GM18505 (cell line): ENCODE measurements around the gene XPO1.
"Not testable (repeated sequence)": the region's sequence is repeated elsewhere in the genome, so short reads cannot be mapped to it uniquely, and the experiment has no call there.

Experiments
- ATAC-seq: cut with Tn5 transposase; IDR thresholded peaks from one replicate; pipeline ENCODE4 v1.9.1; 2021; ENCODE audit not compliant: unreplicated experiment
- POLR2A ChIP-seq: IDR thresholded peaks from 4 replicates; pipeline ENCODE4 v1.6.1; 2011; ENCODE audit warnings: borderline replicate concordance; ENCODE audit not compliant: insufficient read depth, insufficient read length; ENCODE audit errors: extremely low read depth

The XPO1 gene, protein sequence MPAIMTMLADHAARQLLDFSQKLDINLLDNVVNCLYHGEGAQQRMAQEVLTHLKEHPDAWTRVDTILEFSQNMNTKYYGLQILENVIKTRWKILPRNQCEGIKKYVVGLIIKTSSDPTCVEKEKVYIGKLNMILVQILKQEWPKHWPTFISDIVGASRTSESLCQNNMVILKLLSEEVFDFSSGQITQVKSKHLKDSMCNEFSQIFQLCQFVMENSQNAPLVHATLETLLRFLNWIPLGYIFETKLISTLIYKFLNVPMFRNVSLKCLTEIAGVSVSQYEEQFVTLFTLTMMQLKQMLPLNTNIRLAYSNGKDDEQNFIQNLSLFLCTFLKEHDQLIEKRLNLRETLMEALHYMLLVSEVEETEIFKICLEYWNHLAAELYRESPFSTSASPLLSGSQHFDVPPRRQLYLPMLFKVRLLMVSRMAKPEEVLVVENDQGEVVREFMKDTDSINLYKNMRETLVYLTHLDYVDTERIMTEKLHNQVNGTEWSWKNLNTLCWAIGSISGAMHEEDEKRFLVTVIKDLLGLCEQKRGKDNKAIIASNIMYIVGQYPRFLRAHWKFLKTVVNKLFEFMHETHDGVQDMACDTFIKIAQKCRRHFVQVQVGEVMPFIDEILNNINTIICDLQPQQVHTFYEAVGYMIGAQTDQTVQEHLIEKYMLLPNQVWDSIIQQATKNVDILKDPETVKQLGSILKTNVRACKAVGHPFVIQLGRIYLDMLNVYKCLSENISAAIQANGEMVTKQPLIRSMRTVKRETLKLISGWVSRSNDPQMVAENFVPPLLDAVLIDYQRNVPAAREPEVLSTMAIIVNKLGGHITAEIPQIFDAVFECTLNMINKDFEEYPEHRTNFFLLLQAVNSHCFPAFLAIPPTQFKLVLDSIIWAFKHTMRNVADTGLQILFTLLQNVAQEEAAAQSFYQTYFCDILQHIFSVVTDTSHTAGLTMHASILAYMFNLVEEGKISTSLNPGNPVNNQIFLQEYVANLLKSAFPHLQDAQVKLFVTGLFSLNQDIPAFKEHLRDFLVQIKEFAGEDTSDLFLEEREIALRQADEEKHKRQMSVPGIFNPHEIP (N-terminal part only)

DNA sequence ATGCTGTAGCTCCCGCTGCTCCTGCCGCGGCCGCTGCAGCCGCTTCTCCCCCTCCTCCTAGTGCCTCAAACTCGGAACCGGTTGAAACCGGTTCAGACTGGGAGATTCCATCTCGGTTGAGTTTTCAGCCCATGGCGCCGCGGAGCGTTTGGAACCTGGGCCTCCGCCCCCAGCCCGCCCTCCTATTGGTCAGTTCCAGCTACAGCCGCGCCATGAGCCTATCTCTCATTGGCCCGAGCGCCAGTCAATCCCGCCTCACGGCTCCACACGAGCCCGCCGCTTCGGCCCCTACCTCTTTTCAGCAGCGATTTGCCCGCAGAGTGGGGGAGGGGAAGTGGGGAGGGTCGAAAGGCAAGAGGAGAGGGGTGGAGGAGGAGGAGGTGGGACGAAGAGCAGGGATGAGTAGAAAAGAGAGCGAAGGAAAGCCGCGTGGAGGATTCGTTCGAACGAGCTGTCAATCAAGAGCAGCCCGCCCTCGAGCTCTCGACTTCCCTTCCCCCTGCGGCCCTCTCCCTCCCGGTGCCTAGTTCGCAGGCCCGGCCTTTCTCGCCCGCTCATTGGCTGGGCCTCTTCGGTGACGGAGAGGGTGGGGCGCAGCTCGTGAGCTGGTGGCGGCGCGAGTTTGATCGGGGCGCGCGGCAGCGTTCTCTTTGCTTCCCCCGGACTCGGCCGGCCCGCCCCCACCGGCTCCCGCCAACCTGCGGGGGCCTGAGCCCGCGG lies at the start of gene XPO1:
Gene XPO1 (minus strand): TSS at position 157 of the 720 bp plus-strand sequence. CDS start 4,459 bp downstream, outside the sequence.
- peak; percentile 97 for TF ChIP-seq POLR2A

DNA sequence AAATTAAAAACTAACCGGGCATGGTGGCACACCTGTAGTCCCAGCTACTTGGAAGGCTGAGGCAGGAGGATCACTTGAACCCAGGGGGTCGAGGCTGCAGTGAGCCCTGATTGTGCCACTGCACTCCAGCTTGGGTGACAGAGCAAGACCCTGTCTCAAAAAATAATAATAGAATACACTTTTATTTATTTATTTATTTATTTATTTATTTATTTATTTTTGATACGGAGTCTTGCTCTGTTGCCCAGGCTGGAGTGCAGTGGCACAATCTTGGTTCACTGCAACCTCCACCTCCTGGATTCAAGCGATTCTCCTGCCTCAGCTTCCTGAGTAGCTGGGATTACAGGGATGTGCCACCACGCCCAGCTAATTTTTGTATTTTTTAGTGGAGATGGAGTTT lies 48.8 kb upstream of the XPO1 start:
- ATAC-seq: not testable (repeated sequence)

More for the DNA sequence above, at the start of gene XPO1:
- ATAC-seq: peak; percentile 79

DNA sequence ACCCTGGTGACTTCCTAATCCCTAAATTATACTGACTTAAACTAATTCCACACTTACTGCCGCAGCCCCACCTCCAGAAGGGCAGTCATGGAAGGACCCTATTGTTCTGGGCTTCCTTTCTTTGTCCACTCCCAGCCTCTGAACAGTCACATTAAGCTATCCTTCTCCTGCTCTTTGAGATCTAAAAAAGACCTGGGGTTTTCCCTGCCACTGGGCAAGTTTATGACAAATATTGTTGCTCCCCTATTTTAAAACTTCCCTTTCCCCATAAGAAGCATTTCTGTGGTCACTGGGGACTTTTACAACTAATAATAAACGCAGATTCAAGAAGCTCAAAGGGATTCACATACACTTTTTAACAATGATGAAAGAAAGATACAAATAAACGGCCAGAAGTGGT lies 47.2 kb upstream of the XPO1 start:
- no peak for ATAC-seq
- TF ChIP-seq POLR2A: no peak

DNA sequence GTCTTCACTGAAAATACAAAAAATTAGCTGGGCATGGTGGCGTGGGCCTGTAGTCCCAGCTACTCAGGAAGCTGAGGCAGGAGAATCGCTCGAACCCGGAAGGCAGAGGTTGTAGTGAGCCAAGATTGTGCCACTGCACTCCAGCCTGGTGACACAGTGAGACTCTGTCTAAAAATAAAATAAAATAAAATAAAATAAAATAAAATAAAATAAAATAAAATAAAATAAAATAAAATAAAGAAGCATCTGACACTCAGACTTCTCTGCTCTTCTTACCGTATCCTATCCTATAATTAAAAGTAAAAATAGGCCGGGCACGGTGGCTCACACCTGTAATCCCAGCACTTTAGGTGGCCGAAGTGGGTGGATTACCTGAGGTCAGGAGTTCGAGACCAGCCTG lies 46.2 kb upstream of the XPO1 start:
- not testable (repeated sequence) for ATAC-seq

DNA sequence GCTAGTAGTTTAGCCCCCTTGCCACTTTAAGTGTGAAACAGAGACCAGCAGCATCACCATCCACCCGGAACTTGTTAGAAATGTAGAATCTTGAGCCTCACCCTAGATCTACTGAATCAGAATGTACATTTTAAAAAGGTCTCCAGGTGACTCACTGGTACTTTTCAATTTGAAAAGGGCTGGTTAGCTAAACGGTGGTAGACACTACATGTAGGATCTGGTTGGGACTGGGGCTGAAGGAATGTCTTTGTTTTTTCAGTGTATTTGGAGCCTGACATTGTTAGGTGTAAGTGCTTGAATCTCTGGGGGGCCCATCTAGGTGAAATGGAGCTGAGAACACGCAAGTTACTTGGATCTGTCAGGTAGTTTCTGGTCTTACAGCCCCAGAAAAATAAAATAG lies 44.0 kb upstream of the XPO1 start:
- ATAC-seq: no peak
- no peak for TF ChIP-seq POLR2A

DNA sequence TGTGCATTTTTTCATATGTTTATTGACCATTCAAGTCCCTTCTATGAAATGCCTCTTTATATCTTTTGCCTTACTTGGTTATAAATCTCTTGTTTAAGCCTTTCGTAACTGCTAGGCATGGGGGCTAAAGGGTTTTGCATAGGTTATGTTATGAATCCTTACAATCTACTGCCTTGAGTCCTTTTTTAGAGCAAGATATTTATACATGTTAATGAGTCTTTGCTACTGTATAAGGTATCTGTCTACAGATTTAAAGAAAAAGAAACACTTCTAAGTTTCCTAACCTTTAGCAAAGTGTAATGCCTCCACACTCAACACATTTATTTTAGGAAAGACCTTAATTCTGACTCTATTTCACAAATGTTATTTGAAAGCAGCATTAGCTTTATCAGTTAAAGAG lies 43.6 kb upstream of the XPO1 start:
- TF ChIP-seq POLR2A: no peak
- ATAC-seq: no peak

DNA sequence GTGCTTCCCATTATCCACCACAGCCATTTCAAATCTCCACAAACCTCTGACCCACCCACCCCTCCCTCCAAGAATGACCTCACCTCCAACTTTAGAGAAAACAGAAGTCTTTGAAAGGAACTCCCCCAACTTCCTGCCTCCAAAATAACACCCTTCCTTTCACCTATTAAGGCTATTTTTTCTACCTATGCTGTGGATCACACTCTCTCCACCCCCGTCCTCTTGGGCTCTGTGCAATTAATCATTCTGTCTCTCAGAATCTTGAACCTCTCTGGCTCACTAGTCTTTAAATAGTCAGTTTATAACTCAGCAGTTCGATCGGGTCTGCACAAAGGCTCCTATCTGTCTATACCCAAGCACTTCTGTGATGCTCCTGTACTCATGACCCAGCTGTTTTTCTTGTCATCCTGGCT lies 37.3 kb upstream of the XPO1 start:
- TF ChIP-seq POLR2A: no peak
- no peak for ATAC-seq

DNA sequence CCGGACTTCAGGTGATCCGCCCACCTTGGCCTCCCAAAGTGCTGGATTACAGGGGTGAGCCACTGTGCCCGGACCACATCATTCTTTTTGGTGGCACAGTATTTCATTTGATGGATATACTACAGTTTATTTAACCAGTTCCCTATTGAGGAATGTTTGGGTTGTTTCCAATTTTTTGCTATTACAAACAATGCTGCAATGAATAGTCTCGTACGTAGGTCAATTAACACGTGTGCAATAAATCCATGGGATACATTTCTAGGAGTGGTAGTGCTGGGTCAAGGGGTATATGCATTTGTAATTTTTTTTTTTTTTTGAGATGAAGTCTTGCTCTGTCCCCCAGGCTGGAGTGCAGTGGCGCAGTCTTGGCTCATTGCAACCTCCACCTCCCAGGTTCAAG lies 28.4 kb upstream of the XPO1 start:
- ATAC-seq: no peak
- TF ChIP-seq POLR2A: no peak

DNA sequence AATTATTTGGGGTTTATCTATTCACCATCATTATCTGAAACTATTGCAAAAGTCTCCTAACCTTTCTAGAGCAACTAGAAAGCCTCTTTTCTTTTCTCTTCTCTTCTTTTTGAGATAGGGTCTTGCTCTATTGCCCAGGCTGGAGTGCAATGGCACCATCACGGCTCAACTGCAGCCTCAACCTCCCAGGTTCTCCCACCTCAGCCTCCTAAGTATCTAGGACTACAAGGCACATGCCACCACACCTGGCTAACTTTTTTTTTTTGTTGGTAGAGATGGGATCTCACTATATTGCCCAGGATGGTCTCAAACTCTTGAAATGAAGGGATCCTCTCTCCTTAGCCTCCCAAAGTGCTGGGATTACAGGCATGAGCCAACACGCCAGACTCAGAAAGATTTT lies 24.5 kb upstream of the XPO1 start:
- TF ChIP-seq POLR2A: no peak
- ATAC-seq: no peak

DNA sequence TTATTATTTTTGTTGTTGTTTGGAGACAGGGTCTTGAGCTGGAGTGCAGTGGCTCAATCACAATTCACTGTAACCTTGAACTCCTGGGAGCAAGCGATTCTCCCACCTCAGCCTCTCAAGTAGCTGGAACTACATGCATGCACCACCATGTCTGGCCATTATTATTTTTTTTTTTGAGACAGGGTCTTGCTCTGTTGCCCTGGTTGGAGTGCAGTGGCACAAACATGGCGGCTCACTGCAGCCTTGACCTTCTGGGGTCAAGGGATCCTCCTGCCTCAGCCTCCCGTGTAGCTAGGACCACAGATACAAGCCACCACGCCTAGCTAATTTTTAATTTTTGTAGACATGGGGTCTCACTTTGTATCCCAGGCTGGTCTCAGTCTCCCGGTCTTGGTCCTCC lies 20.0 kb upstream of the XPO1 start:
- TF ChIP-seq POLR2A: no peak
- ATAC-seq: no peak

DNA sequence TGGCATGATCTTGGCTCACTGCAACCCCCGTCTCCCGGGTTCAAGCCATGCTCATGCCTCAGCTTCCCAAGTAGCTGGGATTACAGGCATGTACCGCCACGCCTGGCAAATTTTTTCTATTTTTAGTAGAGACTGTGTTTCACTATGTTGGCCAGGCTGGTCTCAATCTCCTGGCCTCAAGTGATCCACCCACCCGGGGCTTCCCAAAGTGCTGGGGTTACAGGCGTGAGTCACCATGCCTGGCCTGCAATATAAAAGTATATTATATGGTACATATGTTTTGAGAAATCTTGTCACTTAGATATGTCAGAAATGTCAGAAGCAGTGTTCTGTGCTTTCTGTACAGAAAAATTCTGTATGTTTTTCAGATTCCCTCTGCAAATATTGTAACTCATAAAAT lies 19.2 kb upstream of the XPO1 start:
- no peak for ATAC-seq
- TF ChIP-seq POLR2A: no peak

DNA sequence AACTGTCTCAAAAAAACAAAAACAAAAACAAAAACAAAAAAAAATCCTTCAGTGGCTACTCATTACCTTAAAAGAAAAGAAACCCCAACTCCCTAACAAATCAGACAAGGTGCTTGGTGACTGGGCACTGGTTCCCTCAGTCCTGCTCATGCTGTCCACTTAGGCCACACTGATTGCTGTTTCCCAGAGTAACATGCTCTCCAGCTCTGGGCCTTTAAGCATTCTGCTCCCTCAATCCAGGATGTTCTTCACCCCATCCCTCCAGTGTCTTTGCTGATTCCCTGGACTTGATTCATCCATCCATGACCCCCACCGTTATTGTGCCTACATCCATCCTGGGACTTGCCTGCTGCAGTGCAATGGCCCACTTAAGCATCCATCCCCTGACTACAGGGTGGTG lies 16.4 kb upstream of the XPO1 start:
- ATAC-seq: no peak
- TF ChIP-seq POLR2A: no peak

DNA sequence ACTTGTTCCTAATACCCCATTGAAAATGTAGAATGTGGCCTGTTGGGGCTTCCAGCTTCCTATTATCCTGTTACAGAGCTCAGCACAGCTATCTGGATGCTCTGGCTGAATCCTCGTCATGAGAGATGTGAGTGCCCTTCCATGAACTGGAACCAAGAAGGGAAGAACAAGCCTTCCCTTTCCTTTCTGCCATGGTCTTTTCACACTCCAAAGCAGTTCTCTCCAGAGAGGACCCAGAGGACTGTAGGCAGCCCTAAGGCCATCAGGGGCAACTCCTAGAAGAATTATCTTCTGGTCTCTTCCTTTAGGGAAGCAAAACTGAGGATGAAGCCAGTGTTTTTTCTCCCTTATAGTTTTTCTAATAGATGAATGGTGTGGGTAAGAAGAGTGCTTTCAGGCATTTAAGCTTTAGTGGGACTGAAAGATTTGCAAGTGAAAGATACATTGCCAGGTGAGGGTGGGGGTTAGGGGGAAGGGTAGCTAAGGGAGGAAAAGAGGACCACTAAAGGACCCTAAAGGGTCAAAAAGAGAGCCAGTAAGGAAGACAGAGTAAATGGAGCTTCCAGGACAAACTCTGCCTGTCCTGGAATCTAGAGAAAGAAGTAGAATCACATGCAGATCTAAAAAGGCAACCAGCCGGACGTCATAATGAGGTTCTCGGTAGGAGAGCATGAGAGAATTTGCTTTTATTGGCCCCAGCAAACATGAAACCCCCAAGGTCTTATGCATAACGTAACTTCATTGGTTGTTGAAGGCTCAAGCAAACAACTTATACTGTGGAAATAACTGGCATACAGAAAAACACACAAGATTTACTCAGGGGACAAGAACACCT lies 12.4 kb upstream of the XPO1 start:
- no peak for ATAC-seq
- no peak for TF ChIP-seq POLR2A

DNA sequence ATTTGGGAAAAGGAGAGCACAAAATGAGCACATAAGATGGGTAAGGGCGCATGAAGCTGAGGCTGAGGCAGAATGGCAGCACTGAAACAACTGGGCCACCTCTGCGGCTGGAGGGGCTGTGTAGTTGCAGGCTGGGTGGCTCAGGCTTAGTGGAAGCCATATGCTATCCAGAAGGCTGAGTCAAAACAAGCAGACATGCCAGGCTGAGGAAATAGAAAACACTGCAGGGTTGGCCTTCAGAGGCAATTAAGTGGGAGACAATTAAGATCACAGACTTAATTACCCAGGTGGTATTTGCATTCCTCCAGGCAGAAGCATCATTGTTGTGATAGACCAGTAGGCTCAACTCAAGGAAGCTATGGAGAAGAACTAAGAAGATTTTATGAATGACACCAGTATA lies 11.4 kb upstream of the XPO1 start:
- no peak for ATAC-seq

More for the DNA sequence above, 11.4 kb upstream of the XPO1 start:
- no peak for TF ChIP-seq POLR2A
